ENCODE results near the gene DECR2. TPM values are rescaled to one million over a fixed set of nuclear protein-coding genes. Genes with fewer than 3 reads are reported as not detected.

The DECR2 gene
- total and polyA plus RNA-seq, 12 donors: 7.0 to 26.0 (median 11.6) TPM

- Histone ChIP-seq H3K27me3 (peaks cover 0 to 9% (median 0%) of the 10 kb centered on the region in 7 donors), H3K27ac (no peak overlapping the region), H3K9me3 (no peaks in the 10 kb centered on the region), H3K36me3 (peaks cover 0 to 56% (median 37%) of the 10 kb centered on the region in 9 donors), H3K4me3 (no peak overlapping the region), H3K4me1 (peaks cover 10 to 22% (median 15%) of the 10 kb centered on the region in 9 donors)
- TF ChIP-seq CTCF (IDR thresholded peaks at IDR 0.05): no peak
- WGBS, 2 donors: 95% methylated on average over 29 of the region's 29 CpGs
- DNase-seq: no peak
- intact Hi-C loops (cut with DNase I): no loop called here
- ATAC-seq: no peak
Observed at GRCh38 chr16:368388-369158, 33.1 kb upstream of the DECR2 start.

GRCh38 chr16:369275-369865 lies 32.3 kb upstream of the DECR2 start:
- H3K27me3 ChIP-seq: peaks cover 0 to 7% (median 0%) of the 10 kb centered on the region in 7 donors
- no peaks in the 10 kb centered on the region for H3K9me3 ChIP-seq
- peaks cover 0 to 64% (median 43%) of the 10 kb centered on the region in 9 donors for H3K36me3 ChIP-seq
- WGBS, 2 donors: 87 to 89% methylated on average over 20 of the region's 20 CpGs
- H3K4me1 ChIP-seq: peaks cover 10 to 22% (median 15%) of the 10 kb centered on the region in 9 donors
- ATAC-seq (no peak), DNase-seq (no peak)
- no peak overlapping the region for H3K27ac ChIP-seq
- H3K4me3 ChIP-seq: peak overlapping the region in 8 of 10 donors; percentile 33 to 57 (median 48)
- intact Hi-C loops (cut with DNase I): no loop called here
- TF ChIP-seq CTCF (IDR thresholded peaks at IDR 0.05): no peak

GRCh38 chr16:369866-370436 lies 31.7 kb upstream of the DECR2 start:
- H3K36me3 ChIP-seq: peaks cover 0 to 70% (median 48%) of the 10 kb centered on the region in 9 donors
- peaks cover 0 to under 1% (median 0%) of the 10 kb centered on the region in 7 donors for H3K27me3 ChIP-seq
- intact Hi-C loops (cut with DNase I): no loop called here
- ATAC-seq (peak in 4 of 8 donors; percentile 0 to 53 (median 34)), DNase-seq (no peak)
- H3K9me3 ChIP-seq: no peaks in the 10 kb centered on the region
- WGBS, 2 donors: 26 to 29% methylated on average over 40 to 44 of the region's 44 CpGs
- peaks cover 10 to 22% (median 15%) of the 10 kb centered on the region in 9 donors for H3K4me1 ChIP-seq
- H3K27ac ChIP-seq: peak overlapping the region in 4 of 10 donors; percentile 2 to 77 (median 74)
- TF ChIP-seq CTCF (IDR thresholded peaks at IDR 0.05): no peak
- H3K4me3 ChIP-seq: peak overlapping the region in 9 of 10 donors; percentile 33 to 57 (median 47)

- peak; percentile 91 to 97 (median 96) for ATAC-seq
- intact Hi-C loops (cut with DNase I): no loop called here
- no peaks in the 10 kb centered on the region for H3K27me3 ChIP-seq
- 0 to 1% methylated on average over 29 of the region's 30 CpGs for WGBS, 2 donors
- no peak for TF ChIP-seq CTCF (IDR thresholded peaks at IDR 0.05)
- H3K4me3 ChIP-seq: peak within 1 kb of the TSS in 9 of 10 donors; percentile 33 to 57 (median 47)
- DNase-seq: peak; percentile 93 to 96
- H3K36me3 ChIP-seq: peaks cover 0 to 75% (median 53%) of the 10 kb centered on the region in 9 donors
- peaks cover 10 to 22% (median 15%) of the 10 kb centered on the region in 9 donors for H3K4me1 ChIP-seq
- H3K27ac ChIP-seq: peak within 1 kb of the TSS in 8 of 10 donors; percentile 29 to 82 (median 72)
- no peaks in the 10 kb centered on the region for H3K9me3 ChIP-seq
Observed at GRCh38 chr16:370443-370842, 31.2 kb upstream of the DECR2 start, which contains the start of gene MRPL28. Gene MRPL28 (minus strand): TSS chr16:370538. CDS start chr16:370218, 320 bp downstream.

Measured in heart right ventricle (tissue), 16 donors.